Ramos (cell line): ENCODE results near the gene TTLL8.

Experiments used
- in situ Hi-C: fragments of 300-500 bp; cut with MboI; formaldehyde crosslinking; loops from one replicate; pipeline ENCODE4 v1.14.3; 2022; ENCODE audit warnings: low sequenced_read_pairs; ENCODE audit not compliant: unreplicated experiment

The TTLL8 gene

DNA sequence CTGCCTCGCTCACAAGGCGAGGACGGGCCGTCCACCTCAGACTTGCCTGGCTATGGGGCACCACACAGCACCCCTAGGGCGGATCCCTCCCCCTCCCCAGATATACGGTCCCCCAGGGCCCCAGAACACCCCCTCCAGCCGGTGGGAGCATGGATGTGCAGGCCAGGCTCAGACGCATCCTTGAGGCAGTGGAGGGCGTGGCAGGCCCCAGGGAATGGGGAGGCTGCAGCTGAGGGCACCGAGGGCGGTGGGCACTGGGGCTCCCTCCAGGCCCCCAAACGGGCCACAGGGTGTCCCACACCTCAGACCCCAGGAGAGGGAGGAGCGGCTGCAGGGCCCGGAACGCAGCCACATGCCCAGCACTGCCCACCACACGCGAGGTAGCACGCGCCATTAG lies 12.1 kb downstream of the TTLL8 start:
- in situ Hi-C loops: no loop called here

DNA sequence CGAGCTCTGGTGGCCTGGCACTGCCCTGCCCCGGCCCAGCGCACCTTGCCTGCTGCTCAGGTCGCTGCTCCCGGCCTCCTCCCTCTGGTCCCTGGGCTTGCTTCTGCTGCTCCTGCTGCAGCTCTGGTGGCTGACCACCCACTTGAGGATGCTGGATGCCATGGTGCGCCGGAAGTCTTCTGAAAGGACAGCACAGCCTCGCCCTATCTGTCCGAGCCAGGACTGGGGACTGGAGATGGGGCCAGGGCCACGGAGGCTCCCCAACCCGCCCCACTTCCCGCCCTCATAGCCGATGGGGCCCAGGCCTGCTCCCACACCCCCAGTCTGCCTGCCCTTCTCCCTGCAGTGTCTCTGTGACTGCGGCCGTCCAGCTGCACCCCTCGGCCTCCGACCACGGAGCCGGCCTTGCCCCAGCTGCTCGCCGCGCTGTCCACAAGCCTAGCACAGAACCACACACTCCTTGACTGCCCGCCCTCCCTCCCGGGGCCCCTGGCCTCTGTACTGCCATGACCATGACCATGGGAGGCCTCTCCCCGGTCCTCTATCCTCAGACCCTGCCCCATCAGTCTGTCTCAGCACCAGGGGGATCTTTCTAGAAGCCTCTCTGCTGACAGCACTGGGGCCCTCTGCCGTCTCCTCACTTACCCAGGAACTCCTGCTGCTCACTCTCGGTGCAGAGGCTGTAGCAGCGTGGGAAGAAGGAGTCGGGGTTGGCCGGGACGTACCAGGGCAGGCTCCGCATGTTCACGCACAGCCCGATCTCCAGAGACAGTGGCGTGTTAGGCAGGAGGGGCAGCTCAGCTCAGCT lies 12.7 kb downstream of the TTLL8 start:
- in situ Hi-C loops: no loop called here

DNA sequence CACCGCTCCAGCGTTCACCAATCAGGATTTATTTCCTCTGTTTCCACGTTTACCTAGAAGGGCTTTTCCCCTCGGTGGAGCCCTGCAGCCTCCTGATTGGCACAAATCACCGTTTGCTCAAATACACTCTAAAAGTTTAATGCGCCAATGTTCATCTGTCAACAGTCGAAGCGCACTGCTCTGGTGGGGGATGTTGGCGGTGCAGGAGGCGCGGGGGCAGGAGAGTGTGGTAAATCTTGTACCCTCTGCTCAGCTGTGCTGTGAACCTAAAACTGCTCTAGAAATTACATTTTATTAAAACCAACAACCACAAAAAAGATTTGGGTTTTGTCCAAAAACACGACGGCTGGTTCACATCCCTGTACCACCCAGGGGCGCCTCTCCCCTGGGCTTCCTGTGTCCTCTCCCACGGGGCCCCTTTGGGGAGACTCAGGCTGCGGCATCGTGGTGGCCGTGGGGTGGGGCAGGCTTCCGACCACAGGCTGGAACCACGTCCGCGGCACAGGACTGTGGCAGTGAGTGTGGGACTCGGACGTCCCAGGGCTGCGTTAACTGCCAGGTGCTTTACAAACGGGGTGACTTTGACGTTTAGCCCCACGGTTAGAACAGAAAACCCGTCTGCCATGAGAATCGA lies 13.5 kb downstream of the TTLL8 start:
- in situ Hi-C loops: no loop called here

DNA sequence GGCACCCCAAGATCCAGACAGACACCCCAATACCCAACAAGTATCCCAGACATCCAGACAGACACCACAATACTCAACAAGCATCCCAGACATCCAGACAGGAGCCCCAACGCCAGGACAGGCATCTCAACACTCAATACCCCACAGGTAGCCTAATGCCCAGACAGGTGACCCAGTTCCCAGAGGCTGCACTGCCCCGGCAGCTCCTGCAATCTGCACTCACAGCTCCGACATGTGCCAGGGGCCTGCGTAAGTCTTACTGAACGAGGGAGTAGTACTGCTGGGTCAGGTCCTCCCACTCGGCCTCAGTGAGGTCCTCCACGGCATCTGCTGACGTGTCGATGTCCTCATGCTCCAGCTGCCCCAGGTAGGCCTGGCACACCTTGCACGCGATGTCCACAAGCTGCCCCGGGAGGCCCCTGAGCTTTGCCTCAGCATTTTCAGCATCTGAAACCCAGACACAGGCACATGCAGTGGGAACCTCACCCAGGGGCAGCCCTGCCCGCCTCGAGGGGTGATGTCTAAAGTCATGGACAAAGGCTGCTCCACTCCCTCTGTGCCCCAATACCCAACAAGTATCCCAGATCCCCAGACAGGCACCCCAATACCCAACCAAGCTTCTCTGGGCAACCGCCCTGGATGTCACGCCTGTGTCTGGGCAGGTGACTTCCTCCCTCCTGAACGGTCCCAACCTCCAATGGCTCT lies 16.6 kb downstream of the TTLL8 start:
- in situ Hi-C loops: no loop called here

DNA sequence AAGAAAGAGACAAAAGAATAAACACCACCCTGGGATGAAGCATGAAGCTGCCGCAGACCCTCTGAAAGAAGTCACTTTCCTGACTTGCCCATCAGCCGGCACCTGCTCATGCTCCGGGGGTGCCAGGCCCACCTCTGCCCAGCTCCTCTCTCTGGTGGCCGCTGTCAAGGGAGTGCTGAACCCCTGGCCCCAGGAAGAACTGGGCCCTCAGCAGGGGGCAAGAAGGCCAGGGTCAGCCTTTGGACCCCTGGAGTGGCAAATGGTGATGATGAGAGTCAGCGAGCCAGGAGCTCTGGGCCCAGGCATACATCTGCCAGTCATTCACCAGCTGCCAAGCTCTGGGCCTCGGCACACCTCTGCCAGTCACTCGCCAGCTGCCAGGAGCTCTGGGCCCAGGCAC lies 17.4 kb downstream of the TTLL8 start:
- in situ Hi-C loops: no loop called here

DNA sequence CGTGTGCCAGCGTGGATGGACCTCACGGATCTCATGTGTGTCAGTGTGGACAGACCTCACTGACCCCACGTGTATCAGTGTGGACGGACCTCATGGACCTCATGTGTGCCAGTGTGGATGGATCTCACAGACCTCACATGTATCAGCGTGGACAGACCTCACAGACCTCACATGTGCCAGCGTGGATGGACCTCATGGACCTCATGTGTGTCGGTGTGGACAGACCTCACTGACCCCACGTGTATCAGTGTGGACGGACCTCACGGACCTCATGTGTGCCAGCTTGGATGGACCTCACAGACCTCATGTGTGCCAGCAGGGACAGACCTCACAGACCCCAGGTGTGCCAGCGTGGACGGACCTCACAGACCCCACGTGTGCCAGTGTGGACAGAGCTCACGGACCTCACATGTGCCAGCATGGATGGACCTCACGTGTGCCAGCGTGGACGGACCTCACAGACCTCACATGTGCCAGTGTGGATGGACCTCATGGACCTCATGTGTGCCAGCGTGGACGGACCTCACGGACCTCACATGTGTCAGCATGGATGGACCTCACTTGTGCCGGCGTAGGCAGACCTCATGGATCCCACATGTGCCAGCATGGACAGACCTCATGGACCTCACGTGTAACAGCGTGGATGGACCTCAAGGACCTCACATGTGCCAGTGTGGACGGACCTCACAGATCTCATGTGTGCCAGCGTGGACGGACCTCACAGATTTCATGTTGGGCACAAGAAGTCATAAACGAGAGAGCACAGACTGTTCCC lies 18.2 kb downstream of the TTLL8 start:
- in situ Hi-C loops: no loop called here

DNA sequence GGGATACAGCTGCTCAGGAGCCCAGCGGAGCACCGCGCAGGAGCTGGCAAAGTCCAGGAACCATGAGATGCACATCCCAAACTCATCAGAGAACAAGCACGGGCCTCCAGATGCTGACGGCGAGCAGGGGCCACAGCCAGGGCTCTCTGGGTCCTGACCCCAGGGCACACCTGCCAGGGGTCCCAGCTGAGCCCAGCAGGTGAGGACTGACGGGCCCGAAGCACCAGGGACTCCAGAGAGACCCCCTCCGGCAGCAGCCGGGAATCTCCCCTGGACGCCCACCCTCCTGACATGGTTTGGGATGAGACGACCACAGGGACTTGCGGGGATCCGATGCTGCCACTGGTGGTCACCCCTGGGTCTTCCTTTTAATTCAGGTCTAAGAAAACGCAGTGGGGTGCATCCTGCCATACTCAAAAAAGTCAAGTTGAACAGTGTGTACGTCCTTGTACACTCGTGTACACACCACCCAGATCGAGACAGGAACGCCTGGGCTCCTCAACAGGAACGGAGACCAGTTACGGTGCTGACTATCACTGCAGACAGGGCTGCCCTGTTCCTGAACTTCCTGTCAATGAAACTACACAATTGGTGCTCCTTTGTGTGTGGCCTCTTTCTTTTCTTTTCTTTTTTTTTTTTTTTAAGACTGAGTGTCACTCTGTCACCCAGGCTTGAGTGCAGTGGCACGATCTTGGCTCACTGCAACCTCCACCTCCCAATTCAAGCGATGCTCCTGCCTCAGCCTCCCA lies 21.9 kb downstream of the TTLL8 start:
- in situ Hi-C loops: no loop called here

DNA sequence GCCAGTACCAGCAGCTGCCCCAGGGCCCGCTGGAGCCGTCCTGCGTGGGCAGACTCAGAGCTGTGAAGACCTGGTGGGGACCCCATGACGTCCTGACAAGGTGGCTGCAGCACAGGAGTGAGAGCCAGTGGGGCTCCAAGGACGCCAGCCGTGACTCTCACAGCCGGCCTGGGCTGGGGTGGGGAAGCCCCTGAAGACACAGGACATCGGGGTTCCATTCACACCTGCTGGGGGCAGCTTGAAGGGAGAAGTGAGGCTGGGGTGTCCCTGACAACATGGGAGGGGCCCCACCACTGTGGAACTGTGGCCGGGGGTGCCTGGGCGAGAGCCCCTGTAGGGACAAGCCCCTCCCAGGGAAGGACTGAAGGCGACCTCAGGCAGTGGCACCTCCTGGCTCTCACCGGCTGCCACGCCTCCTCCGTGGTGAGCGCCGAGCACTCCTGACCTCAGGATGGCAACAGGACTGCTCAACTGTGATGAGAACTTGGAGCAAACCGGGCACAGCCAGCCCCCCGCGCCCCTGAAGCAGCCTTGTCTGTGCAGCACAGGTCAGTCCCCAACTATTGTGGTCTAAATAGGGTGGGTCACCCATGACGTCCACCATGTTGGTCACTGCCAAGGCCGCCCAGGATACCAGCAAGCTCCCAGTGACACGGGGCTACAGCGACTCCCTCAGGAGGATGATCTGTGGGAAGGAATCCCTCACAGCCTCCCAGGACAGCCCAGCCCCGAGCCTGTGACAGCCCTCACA lies 22.8 kb downstream of the TTLL8 start:
- in situ Hi-C loops: no loop called here

DNA sequence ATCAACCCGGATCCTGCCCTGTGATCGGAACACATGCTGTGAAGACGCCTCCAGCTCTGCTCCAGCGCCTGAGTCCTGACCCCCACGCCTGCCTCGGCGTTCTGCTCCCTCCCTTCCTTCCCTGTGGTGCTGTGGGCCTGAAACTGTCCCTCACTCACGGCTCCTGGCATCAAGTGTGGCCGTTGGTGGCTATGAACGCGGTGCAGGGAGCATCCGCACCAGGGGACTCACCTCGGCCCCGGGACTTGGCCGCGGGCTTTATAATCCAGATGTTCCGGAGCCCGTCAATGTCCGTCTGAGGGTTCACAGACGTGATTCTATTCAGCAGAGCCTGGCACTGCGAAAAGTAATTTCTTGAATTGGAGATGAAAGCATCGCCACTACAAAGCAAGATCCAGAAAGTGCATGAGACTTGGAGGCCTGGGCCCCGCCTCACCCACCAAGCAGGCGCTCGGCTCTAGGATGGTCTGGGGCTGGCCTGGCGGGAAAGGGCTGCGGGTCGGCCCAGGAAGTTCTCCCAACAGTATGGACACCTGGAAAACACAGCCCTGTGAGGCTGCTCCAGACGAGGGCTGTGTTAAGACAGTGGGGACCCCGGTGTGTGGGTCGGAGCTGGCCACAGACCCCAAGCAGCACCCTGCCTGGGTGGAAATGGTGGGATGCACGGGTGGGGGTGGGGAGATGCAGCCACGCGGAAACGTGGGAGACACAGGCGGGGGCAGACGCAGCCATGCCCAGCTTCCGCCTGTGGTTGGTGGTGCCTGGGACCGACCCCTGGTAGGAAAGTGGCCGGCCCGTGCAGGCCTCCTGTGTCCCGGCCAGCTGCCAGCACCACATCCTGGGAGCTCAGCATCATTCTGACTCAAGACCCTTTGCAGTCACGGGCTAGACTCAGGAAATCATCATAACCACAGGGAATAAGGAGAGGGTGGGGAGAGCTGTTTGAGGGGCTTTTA lies 23.7 kb downstream of the TTLL8 start:
- in situ Hi-C loops: loop anchor here (5.0 kb wide), 2 partner anchors 102 to 267 kb away; no protein-coding TSS in a partner anchor

DNA sequence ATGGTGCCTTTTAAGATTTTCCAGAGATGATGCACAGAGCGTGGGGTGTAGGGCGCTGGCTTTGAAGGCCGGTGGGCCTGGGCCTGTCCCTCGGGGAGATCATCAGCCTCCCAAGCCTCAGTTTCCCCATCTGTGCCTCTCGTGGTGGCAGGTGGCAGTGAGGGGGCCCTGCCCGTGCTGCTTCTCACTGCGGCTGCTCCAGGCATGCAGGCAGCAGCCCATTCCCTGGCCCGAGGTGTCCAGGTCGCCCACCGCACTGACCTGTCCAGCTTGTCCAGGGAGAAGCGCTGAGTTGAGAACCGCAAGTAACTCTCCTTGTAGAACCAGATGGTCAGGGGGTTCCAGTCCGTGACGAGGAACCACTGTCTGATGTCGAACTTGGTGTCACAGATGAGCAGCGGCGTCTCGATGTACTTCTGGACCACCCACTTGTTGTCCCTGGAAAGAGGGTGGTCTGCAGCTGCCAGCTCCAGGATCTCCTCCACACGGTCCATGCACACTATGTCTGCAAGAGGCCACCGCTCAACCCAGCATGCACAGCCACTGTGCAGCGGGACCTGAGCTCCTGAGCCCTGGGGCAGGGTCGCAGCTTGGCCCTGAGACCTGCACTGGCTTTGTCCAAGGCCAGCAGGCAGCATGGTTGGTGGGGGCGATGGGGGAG lies 25.0 kb downstream of the TTLL8 start:
- in situ Hi-C loops: loop anchor here (5.0 kb wide), 2 partner anchors 101 to 266 kb away; no protein-coding TSS in a partner anchor

DNA sequence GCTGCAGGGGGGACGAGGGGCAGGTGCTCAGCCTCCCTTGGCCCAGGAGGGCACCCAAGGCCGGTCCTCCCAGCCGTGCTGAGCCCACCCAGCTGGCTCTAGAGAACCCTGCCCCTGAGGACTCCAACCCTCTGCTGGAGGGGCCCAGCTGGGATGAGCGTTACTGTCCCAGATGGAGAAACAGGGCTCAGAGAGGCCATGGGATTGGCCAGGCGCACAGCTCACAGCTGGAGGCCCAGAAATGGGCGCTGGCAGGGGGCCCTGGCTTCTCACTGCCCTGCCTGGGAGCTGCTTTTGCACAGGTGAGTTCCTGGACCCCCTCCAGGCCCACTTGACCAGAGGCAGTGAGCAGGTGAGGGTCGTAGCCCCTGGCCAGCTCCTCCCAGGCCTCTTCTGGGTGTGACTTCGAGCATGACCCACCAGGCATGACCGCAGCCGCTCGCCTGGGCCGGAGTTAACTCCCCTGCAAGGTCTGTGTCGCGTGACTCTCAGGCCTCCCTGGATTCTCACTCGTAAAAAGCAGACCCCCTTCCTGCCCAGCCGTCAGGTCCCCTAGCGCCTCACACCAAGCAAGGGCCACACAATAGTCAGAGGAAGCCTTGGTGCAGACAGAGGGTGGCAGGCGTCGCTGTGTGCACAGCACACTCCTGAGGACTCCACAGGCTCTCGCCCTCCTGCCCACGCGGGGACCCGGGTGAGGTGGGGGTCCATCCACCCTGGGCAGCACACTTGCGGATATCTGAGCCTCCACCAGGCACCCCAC lies 25.8 kb downstream of the TTLL8 start:
- in situ Hi-C loops: loop anchor here (5.0 kb wide), 2 partner anchors 100 to 265 kb away; no protein-coding TSS in a partner anchor

DNA sequence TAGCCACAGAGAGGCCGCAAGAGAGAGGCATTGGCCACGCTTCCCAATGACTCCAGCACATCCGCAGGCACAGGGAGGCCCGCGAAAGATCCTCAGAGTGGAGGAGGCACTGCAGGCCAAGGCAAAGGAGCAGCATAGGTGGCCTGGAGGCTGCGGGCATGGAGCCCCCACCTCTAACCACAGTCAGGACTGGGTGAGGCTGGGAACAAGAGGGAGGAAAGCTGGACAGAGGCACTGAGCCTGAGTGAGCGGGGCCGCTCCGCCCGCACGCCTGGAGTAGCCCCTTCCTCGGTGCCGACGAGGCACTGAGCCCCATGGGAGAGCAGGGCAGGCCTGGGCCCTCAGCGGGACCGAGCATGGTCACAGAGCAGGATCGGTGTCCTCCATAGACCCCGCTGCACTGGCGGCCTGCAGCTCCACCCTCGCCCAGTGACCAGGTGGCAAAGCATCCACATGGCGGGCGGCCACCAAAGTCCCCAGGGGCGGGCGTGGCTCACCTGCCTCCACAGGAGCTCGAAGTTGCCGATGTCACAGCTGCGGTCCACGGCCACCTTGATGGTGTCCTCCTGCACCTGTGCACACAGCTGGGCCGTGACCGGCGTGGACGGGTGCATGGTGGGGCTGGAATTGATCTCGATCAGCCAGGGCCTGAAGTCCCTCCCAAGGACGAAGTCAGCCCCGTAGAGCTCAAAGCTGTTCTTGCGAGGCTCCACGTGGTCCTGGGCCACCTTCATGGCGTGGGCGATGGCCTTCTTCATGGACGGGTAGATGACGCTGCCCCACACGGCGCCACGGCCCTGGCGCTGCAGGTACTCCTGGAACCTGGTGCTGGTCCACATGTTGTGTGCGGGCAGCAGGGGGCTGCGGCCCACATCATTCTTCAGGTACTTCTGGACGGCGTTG lies 26.7 kb downstream of the TTLL8 start:
- in situ Hi-C loops: loop anchor here (5.0 kb wide), 2 partner anchors 99 to 264 kb away; no protein-coding TSS in a partner anchor

DNA sequence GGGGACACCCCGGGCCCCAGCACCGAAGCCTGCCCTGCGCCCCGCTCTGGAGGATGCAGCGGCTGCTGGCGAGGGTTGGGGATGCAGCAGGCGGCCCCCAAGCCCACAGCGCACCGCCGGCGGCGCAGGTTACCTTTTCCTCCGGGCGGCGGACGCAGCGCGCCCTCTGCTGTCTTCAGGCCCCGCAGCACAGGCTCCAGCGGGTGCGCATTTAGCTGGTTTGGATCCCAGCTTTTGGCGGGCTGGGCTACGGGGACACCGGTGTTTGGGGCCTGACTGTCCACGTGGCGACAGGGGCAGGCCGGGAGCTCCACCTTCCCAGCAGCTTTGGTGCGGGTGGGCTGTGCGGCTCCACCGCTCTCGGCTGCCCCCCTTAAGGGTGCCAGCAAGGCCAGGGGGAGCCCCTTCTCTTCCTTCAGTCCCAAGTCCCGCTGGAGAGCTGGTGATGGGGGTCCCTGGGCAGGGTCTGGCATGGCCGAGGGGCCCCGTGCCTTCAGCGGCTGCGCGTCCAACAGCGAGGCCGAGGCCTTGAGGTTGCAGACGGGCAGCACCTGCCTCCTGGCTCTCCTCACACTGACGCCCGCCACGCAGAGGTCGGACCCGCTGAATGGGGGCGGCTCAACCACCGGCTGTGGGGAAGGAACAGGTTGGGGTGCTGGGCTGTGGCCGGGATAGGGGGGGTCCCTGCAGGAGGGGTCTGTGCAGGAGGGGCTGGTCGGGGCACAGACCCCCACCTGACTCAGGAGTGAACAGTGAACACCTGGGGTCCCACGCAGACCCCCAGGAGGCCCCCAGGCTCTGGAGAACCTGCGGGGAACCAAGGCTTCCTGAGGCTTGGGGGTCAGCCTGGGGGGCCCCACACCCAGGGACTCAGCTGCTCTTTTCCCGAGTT lies 27.6 kb downstream of the TTLL8 start:
- in situ Hi-C loops: loop anchor here (5.0 kb wide), 2 partner anchors 98 to 263 kb away; no protein-coding TSS in a partner anchor
